Retinal pigment epithelial cell (primary cell): ENCODE measurements around the gene SAYSD1.
"Not testable (repeated sequence)": the region's sequence is repeated elsewhere in the genome, so short reads cannot be mapped to it uniquely, and the experiment has no call there.

Experiments
- DNase-seq: peaks from one replicate; pipeline ENCODE4 v3.0.0-alpha.2; 2010; ENCODE audit warnings: low read depth
- H3K4me3 ChIP-seq: 2 replicates; pipeline ENCODE4 v1.5.1; 2011; ENCODE audit warnings: mild to moderate bottlenecking, low read length, control low read depth, moderate library complexity
- TF ChIP-seq, protein P1 (sequence below): conservative IDR thresholded peaks from 2 replicates; pipeline ENCODE4 v1.5.1; 2011; ENCODE audit warnings: low read depth, low read length, control low read depth, inconsistent platforms

Gene SAYSD1

DNA sequence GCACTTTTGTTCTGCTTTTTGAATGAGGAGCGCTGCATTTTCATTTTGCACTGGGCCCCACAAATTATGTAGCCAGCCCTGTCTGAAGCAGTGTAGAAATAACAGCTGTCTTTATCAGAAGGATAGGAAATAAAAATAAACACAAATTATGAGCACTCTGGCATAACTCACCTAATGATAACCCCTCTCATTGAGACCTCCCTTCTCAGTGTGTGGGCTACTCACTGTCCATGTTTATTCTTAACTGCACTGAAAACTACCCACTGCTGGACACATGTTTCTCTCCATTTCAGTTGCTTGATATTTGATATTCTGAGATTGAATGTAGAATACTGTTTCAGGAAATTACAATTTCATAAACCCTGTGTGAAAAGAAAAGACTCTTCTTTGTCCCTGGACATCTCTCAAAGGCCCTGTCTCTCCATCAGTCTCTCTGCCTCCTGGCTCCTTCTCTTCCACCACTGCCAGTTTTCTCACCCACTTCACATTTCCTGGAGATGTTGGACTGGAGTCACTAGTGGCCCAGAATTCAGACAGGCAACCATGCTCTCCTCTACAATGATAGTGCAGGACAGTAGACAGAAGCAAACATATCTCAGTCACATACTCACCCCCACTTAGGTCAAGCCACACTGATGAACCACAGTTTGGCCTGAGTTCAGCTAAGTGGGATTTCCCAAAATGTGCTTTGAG lies 29.6 kb upstream of the SAYSD1 start:
- no peak for DNase-seq
- H3K4me3 ChIP-seq: no peak overlapping the region
- TF ChIP-seq, protein P1, sequence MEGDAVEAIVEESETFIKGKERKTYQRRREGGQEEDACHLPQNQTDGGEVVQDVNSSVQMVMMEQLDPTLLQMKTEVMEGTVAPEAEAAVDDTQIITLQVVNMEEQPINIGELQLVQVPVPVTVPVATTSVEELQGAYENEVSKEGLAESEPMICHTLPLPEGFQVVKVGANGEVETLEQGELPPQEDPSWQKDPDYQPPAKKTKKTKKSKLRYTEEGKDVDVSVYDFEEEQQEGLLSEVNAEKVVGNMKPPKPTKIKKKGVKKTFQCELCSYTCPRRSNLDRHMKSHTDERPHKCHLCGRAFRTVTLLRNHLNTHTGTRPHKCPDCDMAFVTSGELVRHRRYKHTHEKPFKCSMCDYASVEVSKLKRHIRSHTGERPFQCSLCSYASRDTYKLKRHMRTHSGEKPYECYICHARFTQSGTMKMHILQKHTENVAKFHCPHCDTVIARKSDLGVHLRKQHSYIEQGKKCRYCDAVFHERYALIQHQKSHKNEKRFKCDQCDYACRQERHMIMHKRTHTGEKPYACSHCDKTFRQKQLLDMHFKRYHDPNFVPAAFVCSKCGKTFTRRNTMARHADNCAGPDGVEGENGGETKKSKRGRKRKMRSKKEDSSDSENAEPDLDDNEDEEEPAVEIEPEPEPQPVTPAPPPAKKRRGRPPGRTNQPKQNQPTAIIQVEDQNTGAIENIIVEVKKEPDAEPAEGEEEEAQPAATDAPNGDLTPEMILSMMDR: no peak

DNA sequence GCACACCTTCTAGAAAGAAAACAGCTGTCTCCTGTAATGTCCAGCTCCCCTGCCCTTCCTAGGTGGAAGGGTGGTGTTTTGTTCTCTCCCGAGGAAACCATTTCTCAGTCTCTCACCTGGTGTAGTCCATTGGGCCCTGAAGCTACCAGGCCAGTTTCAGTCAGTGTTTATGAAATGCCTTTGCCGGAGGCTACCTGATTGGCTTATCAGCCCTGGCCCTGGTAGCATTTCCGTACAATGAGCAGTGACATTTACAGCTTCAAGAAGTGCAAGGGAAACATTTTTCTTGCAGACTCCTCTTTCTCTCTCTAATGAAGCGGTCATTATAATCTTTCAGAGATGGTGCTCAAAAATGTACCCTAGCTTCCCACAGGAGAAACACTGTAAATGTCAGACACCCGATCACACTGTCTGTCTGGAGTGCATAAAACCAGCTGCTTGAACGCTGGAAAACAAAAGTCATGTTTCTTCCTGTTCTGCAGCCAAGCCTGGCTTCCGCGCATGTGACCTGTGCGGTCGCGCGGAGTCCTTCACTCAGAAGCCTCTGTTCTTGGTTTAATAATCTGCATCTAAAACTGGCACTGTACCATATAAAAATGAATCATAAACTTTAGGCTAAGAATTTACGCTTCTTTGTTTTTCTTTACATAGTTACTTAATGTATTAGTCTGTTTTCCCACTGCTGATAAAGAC lies 28.4 kb upstream of the SAYSD1 start:
- no peak overlapping the region for H3K4me3 ChIP-seq
- TF ChIP-seq, protein P1: no peak
- DNase-seq: no peak

DNA sequence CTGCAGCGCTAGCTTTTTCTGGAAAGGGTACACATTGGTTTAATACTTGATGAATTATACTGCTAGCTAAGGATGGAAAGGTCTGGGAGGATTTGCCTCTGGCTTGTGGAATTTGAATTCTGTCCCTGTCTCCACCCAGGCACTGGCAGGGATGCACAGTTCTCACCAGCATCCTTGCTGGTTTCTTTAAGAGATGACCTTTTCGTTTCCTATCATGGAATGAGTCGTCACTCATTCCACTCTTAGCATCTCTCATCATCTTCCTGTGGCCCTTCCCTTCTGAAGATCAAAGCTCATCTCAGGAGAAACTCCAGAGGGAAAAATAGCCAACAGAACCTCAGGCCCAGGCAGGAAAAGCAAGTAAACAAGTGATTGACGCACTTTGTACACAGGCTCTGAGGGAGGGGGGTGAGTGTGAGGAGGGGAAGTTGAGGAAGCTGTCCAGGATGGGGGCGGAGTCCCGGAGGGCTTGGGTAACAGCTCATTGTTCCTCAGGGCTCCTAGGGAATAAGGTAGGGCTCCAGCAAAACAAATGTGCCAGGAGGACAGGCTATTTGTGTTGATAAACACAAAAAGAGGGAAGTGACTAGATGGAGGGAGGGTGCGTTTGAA lies 25.7 kb upstream of the SAYSD1 start:
- no peak for DNase-seq
- H3K4me3 ChIP-seq: no peak overlapping the region
- TF ChIP-seq, protein P1: no peak

DNA sequence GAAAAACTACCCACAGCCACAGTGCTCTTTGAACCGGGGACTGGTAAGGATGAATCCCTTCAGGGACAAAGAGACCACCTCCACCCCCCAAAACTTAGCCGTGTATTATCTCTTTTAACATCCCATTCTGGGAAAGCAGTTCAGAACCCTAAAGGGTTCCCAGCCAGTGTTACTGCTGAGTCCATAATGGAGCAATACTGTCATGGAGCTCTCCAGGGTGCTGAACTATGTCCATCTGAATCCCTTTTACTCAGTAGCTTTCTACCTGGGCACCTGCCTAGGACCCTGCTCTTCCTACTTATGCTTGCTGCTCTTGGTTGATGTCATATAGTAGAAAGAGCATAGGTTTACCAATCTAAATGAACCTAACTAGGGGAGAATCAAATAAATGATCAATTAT lies 22.3 kb upstream of the SAYSD1 start:
- TF ChIP-seq, protein P1: no peak
- DNase-seq: no peak
- H3K4me3 ChIP-seq: no peak overlapping the region

DNA sequence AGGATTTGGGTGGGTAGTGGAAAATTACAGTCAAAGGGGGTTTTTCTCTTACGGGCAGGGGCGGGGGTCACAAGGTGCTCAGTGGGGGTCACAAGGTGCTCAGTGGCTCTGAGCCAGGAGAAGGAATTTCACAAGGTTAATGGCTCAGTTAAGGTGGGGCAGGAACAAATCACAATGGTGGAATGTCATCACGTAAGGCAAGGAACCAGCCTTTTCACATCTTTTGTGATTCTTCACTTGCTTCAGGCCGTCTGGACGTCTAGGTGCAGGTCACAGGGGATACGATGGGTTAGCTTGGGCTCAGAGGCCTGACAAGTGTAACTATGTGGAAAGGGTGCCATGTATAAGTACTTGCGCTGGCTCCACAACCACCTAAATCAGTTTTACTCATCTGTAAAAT lies 21.2 kb upstream of the SAYSD1 start:
- not testable (repeated sequence) for DNase-seq, H3K4me3 ChIP-seq

DNA sequence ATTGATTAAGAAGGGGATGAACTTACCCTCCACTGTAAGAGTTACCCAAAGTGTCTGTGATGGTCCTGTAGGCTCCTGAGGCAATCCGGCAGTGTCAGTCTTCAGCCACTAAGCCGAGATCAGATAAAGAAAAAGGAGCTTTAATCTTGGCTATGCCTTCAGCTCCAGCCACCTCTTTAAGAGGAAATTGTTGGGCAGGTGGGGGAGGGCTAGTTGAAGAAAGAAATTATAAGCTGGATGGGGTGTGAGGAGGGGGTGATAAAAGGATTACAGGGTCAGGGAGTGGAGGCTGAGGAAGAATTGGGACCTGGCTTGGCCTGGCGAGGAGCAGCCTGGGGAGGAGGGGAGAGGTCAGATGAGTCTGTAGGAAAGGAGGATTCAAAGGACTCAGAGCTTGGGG lies 19.8 kb upstream of the SAYSD1 start:
- DNase-seq, H3K4me3 ChIP-seq: not testable (repeated sequence)

DNA sequence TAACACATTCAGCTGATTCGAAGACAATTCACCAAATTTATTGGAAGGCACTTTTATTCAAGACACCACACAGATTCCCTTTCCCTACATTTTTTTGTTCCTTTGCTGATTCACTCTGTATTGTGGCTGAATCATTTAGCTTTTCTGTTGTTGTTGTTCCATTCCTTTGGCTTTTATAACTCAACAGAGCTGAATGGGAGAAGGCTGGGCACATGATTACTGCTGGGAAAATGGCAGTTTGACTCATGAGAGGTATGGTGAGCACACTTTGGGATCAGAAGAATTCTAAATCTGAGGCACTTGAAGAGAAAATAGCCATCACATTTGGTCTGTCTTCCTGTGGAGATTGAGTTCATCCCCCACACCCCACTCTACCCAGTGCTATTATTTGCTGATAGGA lies 15.7 kb upstream of the SAYSD1 start:
- TF ChIP-seq, protein P1: no peak
- H3K4me3 ChIP-seq: no peak overlapping the region
- DNase-seq: no peak

DNA sequence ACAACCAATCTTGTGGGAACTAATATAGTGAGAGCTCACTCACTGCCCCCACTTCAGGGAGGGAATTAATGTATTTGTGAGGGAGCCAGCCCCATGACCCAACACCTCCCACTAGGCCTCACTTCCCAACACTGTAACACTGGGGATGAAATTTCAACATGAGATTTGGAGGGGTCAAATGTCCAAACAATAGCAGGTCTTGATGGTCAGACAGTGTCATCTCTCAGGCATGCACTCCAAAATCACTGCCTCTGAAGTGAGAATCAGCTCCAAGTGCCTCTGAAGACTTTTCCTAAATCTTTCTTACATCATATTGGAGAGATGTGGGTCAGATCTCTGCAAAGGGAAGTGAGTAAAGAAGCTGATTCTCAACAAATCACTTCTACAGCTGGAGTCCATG lies 13.8 kb upstream of the SAYSD1 start:
- H3K4me3 ChIP-seq: no peak overlapping the region
- TF ChIP-seq, protein P1: no peak
- no peak for DNase-seq
